ENCODE measurements around the gene NPLOC4. TPM values are rescaled to one million over a fixed set of nuclear protein-coding genes. Genes with fewer than 3 reads are reported as not detected.

NPLOC4 gene
- total RNA-seq, 1 donor from 2014 or later: 128 TPM

GRCh38 chr17:81516439-81516838 lies 120.5 kb downstream of the NPLOC4 start:
- peak overlapping the region; percentile 81 to 96 for H3K4me3 ChIP-seq
- intact Hi-C loops (cut with DNase I): loop anchor here (10.0 kb wide), 1 partner anchor 348 kb away; the partner anchor contains the start of gene P4HB
- H3K36me3 ChIP-seq: peaks cover 5 to 11% of the 10 kb centered on the region in 2 donors
- H3K27ac ChIP-seq: peak overlapping the region; percentile 95 to 100
- H3K4me1 ChIP-seq: peaks cover 14 to 35% of the 10 kb centered on the region in 2 donors
- no peaks in the 10 kb centered on the region for H3K27me3 ChIP-seq
- no peaks in the 10 kb centered on the region for H3K9me3 ChIP-seq
- no peak for DNase-seq (ENCODE audit: low spot score in 2 of 2)
- no peak for TF ChIP-seq CTCF (IDR thresholded peaks at IDR 0.05)

GRCh38 chr17:81515530-81516041 lies 121.3 kb downstream of the NPLOC4 start:
- no peak for DNase-seq (ENCODE audit: low spot score in 2 of 2)
- TF ChIP-seq CTCF (IDR thresholded peaks at IDR 0.05): no peak
- Histone ChIP-seq H3K9me3 (no peaks in the 10 kb centered on the region), H3K27me3 (no peaks in the 10 kb centered on the region), H3K4me3 (peak overlapping the region; percentile 81 to 96), H3K36me3 (peaks cover 14 to 19% of the 10 kb centered on the region in 2 donors), H3K27ac (peak overlapping the region; percentile 95 to 100), H3K4me1 (peaks cover 14 to 35% of the 10 kb centered on the region in 2 donors)
- intact Hi-C loops (cut with DNase I): loop anchor here (2.0 to 10.0 kb wide), 3 partner anchors 37 to 349 kb away; partner anchors contain the start of genes FAAP100 and P4HB

- peak; percentile 53 to 93 for DNase-seq (ENCODE audit: low spot score in 2 of 2)
- TF ChIP-seq CTCF (IDR thresholded peaks at IDR 0.05): no peak
- Histone ChIP-seq H3K27me3 (no peaks in the 10 kb centered on the region), H3K9me3 (no peaks in the 10 kb centered on the region), H3K27ac (peak overlapping the region; percentile 95 to 100), H3K4me3 (peak overlapping the region; percentile 81 to 96), H3K4me1 (peaks cover 14 to 35% of the 10 kb centered on the region in 2 donors), H3K36me3 (peaks cover 20 to 26% of the 10 kb centered on the region in 2 donors)
- intact Hi-C loops (cut with DNase I): loop anchor here (2.0 to 10.0 kb wide), 3 partner anchors 38 to 350 kb away; partner anchors contain the start of genes FAAP100 and P4HB
These were observed 122.0 kb downstream of the NPLOC4 start for GRCh38 chr17:81514739-81515529.

- peak overlapping the region; percentile 81 to 96 for H3K4me3 ChIP-seq
- no peak for TF ChIP-seq CTCF (IDR thresholded peaks at IDR 0.05)
- intact Hi-C loops (cut with DNase I): loop anchor here (2.0 to 10.0 kb wide), 3 partner anchors 38 to 350 kb away; partner anchors contain the start of genes FAAP100 and P4HB
- no peaks in the 10 kb centered on the region for H3K9me3 ChIP-seq
- H3K4me1 ChIP-seq: peaks cover 10 to 32% of the 10 kb centered on the region in 2 donors
- no peak for DNase-seq (ENCODE audit: low spot score in 2 of 2)
- H3K36me3 ChIP-seq: peaks cover 26 to 31% of the 10 kb centered on the region in 2 donors
- no peaks in the 10 kb centered on the region for H3K27me3 ChIP-seq
- H3K27ac ChIP-seq: peak overlapping the region; percentile 95 to 100
These were observed 122.5 kb downstream of the NPLOC4 start for GRCh38 chr17:81514489-81514738.

GRCh38 chr17:81513753-81514488 lies 123.0 kb downstream of the NPLOC4 start:
- Histone ChIP-seq H3K27me3 (no peaks in the 10 kb centered on the region), H3K4me1 (peaks cover 5 to 30% of the 10 kb centered on the region in 2 donors), H3K27ac (peak overlapping the region; percentile 95 to 100), H3K36me3 (peaks cover 31 to 36% of the 10 kb centered on the region in 2 donors), H3K4me3 (peak overlapping the region; percentile 81 to 96), H3K9me3 (no peaks in the 10 kb centered on the region)
- intact Hi-C loops (cut with DNase I): loop anchor here (1.0 to 10.0 kb wide), 5 partner anchors 39 to 351 kb away; partner anchors contain the start of genes FAAP100 and P4HB
- peak in 1 of 2 donors; percentile 85 for DNase-seq (ENCODE audit: low spot score in 2 of 2)
- no peak for TF ChIP-seq CTCF (IDR thresholded peaks at IDR 0.05)

All from ascending aorta (tissue), 2 donors.